ENCODE data around the gene UMOD.

Gene UMOD

GRCh38 chr16:20308266-20308665 lies 44.2 kb downstream of the UMOD start:
- Histone ChIP-seq H3K4me3 (ENCODE audit: low read depth in 1 of 2, low read length in 2 of 2) (no peak overlapping the region), H3K4me2 (ENCODE audit: insufficient read depth, low read length) (no peak overlapping the region), H2AFZ (ENCODE audit: low read depth, low read length) (no peak overlapping the region), H3K27ac (ENCODE audit: low read length) (no peak overlapping the region), H3K36me3 (ENCODE audit: insufficient read depth, low read length) (no peaks in the 10 kb centered on the region), H4K20me1 (ENCODE audit: insufficient read depth, low read length) (no peaks in the 10 kb centered on the region), H3K9me3 (ENCODE audit: insufficient read depth, low read length, severe bottlenecking) (no peaks in the 10 kb centered on the region), H3K4me1 (ENCODE audit: insufficient read depth, low read length) (no peaks in the 10 kb centered on the region), H3K27me3 (ENCODE audit: insufficient read depth, low read length, poor library complexity) (peaks cover 3% of the 10 kb centered on the region), H3K9ac (ENCODE audit: low read depth, low read length) (no peak overlapping the region), H3K79me2 (ENCODE audit: insufficient read depth, low read length) (no peaks in the 10 kb centered on the region)
- DNase-seq (no peak), ATAC-seq (ENCODE audit: insufficient read depth, low read depth) (no peak)
- no peak for TF ChIP-seq CTCF (IDR thresholded peaks at IDR 0.05; ENCODE audit: borderline replicate concordance, extremely low read depth, low read length, poor library complexity, severe bottlenecking)
- TF ChIP-seq EZH2 (IDR thresholded peaks at IDR 0.05; ENCODE audit: borderline replicate concordance, low read depth, low read length, severe bottlenecking), result no peak

GRCh38 chr16:20307791-20308190 lies 44.7 kb downstream of the UMOD start:
- Histone ChIP-seq H3K9ac (ENCODE audit: low read depth, low read length) (no peak overlapping the region), H3K4me3 (ENCODE audit: low read depth in 1 of 2, low read length in 2 of 2) (no peak overlapping the region), H3K4me1 (ENCODE audit: insufficient read depth, low read length) (no peaks in the 10 kb centered on the region), H3K79me2 (ENCODE audit: insufficient read depth, low read length) (no peaks in the 10 kb centered on the region), H3K27ac (ENCODE audit: low read length) (no peak overlapping the region), H2AFZ (ENCODE audit: low read depth, low read length) (no peak overlapping the region), H4K20me1 (ENCODE audit: insufficient read depth, low read length) (no peaks in the 10 kb centered on the region), H3K9me3 (ENCODE audit: insufficient read depth, low read length, severe bottlenecking) (no peaks in the 10 kb centered on the region), H3K36me3 (ENCODE audit: insufficient read depth, low read length) (no peaks in the 10 kb centered on the region), H3K4me2 (ENCODE audit: insufficient read depth, low read length) (no peak overlapping the region), H3K27me3 (ENCODE audit: insufficient read depth, low read length, poor library complexity) (peaks cover 3% of the 10 kb centered on the region)
- DNase-seq (no peak), ATAC-seq (ENCODE audit: insufficient read depth, low read depth) (no peak)
- TF ChIP-seq CTCF (IDR thresholded peaks at IDR 0.05; ENCODE audit: borderline replicate concordance, extremely low read depth, low read length, poor library complexity, severe bottlenecking), result no peak
- no peak for TF ChIP-seq EZH2 (IDR thresholded peaks at IDR 0.05; ENCODE audit: borderline replicate concordance, low read depth, low read length, severe bottlenecking)

GRCh38 chr16:20307240-20307671 lies 45.3 kb downstream of the UMOD start:
- Histone ChIP-seq H3K4me3 (ENCODE audit: low read depth in 1 of 2, low read length in 2 of 2) (no peak overlapping the region), H2AFZ (ENCODE audit: low read depth, low read length) (no peak overlapping the region), H3K36me3 (ENCODE audit: insufficient read depth, low read length) (no peaks in the 10 kb centered on the region), H3K4me2 (ENCODE audit: insufficient read depth, low read length) (no peak overlapping the region), H3K9me3 (ENCODE audit: insufficient read depth, low read length, severe bottlenecking) (no peaks in the 10 kb centered on the region), H4K20me1 (ENCODE audit: insufficient read depth, low read length) (no peaks in the 10 kb centered on the region), H3K27me3 (ENCODE audit: insufficient read depth, low read length, poor library complexity) (peaks cover 3% of the 10 kb centered on the region), H3K27ac (ENCODE audit: low read length) (no peak overlapping the region), H3K79me2 (ENCODE audit: insufficient read depth, low read length) (no peaks in the 10 kb centered on the region), H3K9ac (ENCODE audit: low read depth, low read length) (no peak overlapping the region), H3K4me1 (ENCODE audit: insufficient read depth, low read length) (no peaks in the 10 kb centered on the region)
- no peak for DNase-seq
- TF ChIP-seq EZH2 (IDR thresholded peaks at IDR 0.05; ENCODE audit: borderline replicate concordance, low read depth, low read length, severe bottlenecking) (no peak), CTCF (IDR thresholded peaks at IDR 0.05; ENCODE audit: borderline replicate concordance, extremely low read depth, low read length, poor library complexity, severe bottlenecking) (no peak)
- ATAC-seq (ENCODE audit: insufficient read depth, low read depth), result no peak

- Histone ChIP-seq H3K9ac (ENCODE audit: low read depth, low read length) (no peak overlapping the region), H3K9me3 (ENCODE audit: insufficient read depth, low read length, severe bottlenecking) (no peaks in the 10 kb centered on the region), H3K4me1 (ENCODE audit: insufficient read depth, low read length) (no peaks in the 10 kb centered on the region), H3K79me2 (ENCODE audit: insufficient read depth, low read length) (no peaks in the 10 kb centered on the region), H3K4me3 (ENCODE audit: low read depth in 1 of 2, low read length in 2 of 2) (no peak overlapping the region), H4K20me1 (ENCODE audit: insufficient read depth, low read length) (no peaks in the 10 kb centered on the region), H3K4me2 (ENCODE audit: insufficient read depth, low read length) (no peak overlapping the region), H3K27ac (ENCODE audit: low read length) (no peak overlapping the region), H3K36me3 (ENCODE audit: insufficient read depth, low read length) (no peaks in the 10 kb centered on the region), H2AFZ (ENCODE audit: low read depth, low read length) (no peak overlapping the region), H3K27me3 (ENCODE audit: insufficient read depth, low read length, poor library complexity) (peaks cover 3% of the 10 kb centered on the region)
- DNase-seq, result no peak
- ATAC-seq (ENCODE audit: insufficient read depth, low read depth), result no peak
- TF ChIP-seq CTCF (IDR thresholded peaks at IDR 0.05; ENCODE audit: borderline replicate concordance, extremely low read depth, low read length, poor library complexity, severe bottlenecking) (no peak), EZH2 (IDR thresholded peaks at IDR 0.05; ENCODE audit: borderline replicate concordance, low read depth, low read length, severe bottlenecking) (no peak)
Observed at GRCh38 chr16:20306401-20306800, 46.1 kb downstream of the UMOD start.
